GM21390 (cell line): ENCODE measurements around the gene KLHL18.
"Not testable (repeated sequence)": the region's sequence is repeated elsewhere in the genome, so short reads cannot be mapped to it uniquely, and the experiment has no call there.

ENCODE experiments used
- ATAC-seq: cut with Tn5 transposase; IDR thresholded peaks from one replicate; pipeline ENCODE4 v1.9.1; 2021; ENCODE audit not compliant: unreplicated experiment

Gene KLHL18

DNA sequence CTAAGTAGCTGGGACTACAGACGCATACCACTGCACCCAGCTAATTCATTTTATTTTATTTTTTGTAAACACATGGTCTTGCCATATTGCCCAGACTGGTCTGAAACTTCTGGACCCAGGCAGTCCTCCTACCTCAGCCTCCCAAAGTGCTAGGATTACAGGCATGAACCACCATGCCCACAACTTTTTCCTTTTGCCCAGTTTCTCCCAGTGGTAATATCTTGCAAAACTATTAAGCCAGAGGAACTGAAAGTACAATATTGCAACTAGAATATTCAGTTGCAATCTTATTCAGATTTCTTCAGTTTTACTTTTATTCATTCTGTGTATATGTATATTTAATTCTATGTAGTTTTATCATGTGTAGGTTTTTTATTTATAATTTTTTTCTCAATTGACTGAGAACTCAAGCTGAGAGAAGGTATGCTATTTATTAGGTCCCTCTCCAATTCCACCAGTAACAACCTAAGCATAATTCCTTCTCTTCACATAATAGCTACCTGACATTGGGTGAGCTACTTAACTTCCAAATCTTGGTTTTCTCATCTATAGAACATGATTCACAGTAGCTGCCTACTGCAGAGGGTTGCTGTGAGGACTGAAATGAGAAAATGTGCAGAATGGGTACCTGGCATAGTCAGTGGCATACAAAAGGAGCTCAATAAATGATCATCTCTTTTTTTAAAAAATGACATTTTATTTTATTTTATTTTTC, 30.8 kb downstream of the KLHL18 start:
- no peak for ATAC-seq

DNA sequence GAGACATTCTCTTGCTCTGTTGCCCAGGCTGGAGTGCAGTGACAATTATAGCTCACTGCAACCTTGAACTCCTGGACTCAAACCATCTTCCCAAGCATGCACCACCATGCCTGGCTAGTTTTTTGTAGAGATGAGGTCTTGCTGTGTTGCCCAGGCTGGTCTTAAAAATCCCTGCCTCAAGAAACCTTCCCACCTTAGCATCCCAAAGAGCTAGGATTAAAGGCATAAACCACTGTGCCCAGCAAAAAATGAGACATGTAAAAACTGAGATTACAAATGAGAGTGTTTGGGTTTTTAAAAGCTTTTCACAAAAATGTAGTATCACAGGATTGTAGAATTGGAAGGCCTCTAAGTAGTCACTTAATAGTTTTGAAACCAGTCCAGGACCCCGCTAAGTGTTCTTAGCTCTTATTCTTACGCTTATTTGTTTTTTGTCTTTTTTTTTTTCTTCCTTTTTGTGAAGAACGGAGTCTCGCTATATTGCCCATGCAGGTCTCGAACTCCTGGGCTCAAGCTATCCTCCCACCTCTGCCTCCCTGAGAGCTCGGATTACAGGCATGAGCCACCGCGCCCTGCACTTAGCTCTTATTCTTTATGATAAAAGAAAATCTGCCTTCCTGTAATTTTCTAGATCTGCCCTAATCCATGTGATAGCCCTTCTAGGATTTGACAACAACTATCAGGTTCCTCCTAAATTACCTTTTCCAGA, 31.5 kb downstream of the KLHL18 start:
- ATAC-seq: no peak

DNA sequence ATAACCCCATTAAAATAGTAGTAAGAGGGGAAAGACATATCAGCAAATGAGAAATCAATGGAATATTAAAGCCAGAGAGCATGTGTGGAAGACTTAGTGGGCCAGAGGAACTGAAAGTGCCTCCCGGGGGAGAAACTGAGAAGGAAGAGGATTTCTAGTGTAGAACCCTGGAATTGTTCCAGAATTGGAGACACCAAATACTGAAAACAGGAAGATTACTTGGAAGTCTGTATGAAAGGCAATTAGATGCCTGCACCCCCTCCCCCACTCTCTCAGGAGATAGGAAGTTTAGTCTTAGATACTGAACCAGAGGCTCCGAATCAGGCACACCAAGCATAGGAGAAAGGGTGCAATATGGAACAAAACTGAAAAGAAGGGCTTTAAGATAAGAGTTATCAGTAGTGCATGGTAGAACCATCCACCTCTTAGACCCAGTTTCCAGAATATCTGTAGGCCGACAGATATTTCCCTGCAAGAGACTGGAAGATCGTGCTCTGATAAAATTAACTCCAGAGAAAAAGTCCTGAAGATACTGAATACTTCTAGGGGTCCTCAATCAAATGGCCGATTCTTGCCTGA, 32.4 kb downstream of the KLHL18 start:
- no peak for ATAC-seq

DNA sequence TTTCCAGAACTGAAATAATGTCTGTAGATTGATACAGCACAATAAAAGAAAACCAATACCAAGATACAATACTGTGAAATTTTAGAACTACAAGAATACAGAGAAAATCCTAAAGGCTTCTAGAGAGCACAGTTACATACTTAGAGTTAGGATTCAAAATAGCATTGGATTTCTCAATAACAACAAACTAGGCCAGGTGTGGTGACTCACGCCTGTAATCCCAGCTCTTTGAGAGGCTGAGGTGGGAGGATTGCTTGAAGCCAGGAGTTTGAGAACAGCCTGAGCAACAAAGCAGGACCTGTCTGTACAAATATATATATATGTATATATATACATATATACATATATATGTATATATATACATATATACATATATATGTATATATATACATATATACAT, 33.4 kb downstream of the KLHL18 start:
- ATAC-seq: not testable (repeated sequence)

DNA sequence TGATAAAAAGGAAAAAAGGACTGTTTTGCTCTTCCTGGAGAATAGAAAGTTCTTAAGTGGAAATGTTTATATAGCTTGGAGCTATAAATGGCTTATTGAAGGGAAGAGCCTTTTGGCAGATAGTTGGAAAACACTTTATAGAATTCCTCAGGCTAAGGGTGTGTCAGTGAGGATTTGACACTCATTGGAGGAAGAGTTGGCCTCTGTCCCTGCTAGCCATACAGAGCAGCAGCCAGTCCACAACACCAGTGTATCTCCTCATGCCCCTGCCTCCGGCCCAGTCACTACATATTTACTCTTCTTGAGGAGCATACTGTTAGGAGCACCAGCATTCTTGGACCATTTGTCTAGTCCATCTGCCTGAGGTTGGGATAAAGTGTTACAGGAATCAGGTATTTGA, 36.2 kb downstream of the KLHL18 start:
- no peak for ATAC-seq

DNA sequence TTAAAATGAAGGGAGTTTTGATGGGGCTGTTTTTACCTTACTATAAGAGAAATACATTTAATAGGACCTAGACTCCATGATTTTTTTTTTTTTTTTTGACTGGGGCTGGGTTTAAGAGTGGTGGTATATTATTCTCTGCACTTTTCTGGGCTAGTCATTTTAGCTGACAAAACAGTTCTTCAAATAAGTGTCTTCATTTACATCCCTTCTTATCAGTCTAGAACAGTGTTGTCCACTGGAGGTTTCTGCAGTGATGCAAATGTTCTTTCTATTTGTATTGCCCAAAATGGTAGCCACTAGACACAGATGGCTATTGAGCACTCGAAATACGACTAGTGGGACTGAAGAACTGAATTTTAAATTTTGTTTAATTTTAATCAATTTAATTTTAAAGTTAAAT, 37.2 kb downstream of the KLHL18 start:
- no peak for ATAC-seq

DNA sequence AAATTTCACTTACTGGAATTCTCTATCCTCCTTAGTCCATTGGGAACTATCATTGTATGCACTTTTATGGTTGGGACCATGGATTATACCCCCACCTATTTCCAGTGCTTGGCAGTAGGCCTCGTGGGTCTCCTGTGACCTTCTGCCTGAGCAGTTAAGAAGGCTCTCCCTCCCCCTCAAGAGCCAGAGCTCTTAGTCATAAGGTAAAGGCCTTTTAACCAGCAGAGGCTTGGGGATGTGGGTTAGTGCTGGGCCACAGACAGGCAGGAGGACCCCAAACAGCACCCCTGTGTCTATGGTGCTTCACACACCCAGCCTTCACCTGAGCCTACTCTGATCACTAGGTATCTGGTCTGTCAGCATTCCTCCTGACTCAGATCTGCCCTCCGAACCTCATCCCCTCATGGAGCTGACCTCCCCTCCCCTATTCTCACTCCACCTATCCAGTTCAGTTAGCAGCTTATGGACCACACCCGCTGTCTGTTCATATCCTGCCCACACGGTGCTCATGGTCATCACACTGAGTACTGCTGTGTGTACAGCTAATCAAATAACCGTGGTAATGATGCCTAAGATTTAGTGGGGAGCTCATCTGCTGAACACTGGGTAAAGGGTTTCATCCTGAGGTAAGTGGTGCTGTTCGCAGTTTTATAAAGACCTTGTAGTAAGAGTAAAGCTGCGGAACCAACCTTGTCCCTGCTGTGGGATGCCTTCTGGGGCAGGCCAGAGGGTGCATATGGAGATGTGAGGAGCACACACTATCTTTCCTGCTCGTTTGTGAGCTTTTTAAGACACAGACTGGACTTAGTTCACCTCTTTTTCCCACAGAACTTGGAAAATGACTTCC, 40.9 kb downstream of the KLHL18 start:
- no peak for ATAC-seq

DNA sequence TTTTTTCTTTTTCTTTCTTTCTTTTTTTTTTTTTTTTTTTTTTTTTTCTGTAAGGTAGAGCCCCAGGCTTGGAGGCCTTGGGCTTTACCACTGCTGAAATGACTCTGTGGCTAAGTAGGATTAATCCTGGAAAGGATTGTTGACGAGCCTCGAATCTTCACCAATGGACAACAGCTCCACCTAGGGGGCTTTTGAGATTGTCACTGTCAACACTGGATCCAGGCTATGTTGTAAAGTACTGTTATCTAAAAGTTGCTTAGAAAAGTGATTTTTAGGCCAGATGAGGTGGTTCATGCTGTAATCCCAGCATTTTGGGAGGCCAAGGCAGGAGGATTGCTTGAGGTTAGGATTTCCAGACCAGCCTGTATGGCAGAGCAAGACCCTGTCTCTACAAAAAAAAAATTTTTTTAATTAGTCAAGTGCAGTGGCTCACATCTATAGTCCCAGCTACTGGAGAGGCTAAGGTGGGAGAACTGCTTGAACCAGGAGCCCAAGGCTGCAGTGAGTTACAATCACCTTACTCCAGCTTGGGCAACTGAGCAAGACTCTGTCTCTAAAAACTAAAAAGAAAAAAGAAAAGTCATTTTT, 41.6 kb downstream of the KLHL18 start:
- ATAC-seq: no peak

DNA sequence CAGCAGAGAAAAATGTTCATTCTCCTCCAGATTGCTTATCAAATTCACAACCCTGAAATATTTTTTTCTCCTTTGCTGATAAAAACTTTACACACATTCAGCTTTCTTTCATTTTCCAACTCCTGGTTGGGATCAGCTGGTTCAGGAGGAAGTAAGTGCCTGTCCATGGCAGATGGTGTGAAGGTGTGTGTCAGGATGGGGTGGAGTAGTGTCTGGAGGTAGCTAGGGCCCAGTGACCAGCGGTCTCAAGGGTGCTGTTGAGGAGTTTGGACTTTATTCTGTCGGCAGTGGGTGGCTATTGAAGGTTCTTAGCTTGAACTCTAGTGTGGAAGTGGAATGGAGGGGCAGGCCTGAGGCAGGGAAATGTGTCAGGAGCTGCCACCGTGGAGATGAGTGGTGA, 51.2 kb downstream of the KLHL18 start:
- ATAC-seq: no peak

DNA sequence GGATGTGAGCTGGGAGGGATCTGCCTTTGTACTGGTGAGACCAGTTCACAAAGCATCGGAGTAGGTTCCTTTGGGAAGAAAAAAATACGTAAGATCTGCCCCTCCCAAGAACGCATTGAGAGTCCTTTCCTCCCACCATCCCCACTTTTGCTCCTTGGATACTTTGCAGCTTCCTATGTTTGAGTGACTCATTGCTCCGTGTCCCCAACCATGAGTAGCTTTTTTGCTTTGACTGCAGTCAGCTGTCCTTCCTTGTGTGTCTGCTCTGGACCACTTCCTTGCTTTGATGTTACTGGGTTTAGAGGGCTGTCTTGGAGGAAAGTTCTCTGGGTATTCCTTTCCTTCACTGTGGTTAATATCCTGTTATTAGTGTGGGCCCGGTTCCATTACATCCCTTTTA, 54.9 kb downstream of the KLHL18 start:
- no peak for ATAC-seq

DNA sequence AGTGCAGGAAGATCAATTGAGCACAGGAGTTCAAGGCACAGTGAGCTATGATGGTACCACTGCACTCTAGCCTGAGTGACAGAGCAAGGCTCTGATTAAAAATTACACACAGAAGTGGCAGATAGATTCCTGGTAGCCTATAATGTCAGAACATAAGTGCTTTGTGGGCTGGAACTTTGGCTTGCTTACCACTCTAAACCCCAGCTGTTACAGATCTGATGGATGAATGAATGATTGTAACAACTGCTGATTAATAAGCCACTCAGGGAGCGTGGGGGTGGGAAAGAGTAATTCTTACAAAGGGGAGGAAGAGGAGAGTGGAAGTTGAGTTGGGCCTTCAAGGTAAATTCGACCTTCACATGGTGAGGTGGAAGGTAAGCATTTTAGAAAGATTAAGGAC, 57.2 kb downstream of the KLHL18 start:
- ATAC-seq: no peak

DNA sequence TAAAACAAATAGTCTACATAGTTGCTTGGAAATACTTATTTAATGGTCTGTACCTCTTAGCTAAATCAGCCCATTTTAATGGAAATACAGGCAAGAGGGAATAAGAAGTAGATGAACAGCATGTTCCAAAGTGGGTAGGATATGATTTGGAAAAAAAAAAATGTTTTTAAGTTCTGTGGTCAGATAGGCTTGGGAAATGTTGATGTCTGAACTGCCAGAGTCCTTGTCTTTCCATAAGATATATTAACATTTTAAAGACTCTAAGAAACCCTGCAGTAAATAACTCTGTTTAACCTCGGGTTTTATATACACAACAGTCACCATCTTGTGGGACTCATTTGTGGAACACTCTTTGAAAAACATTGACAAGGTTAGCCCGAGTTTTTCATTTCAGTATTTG, 58.1 kb downstream of the KLHL18 start:
- ATAC-seq: no peak

DNA sequence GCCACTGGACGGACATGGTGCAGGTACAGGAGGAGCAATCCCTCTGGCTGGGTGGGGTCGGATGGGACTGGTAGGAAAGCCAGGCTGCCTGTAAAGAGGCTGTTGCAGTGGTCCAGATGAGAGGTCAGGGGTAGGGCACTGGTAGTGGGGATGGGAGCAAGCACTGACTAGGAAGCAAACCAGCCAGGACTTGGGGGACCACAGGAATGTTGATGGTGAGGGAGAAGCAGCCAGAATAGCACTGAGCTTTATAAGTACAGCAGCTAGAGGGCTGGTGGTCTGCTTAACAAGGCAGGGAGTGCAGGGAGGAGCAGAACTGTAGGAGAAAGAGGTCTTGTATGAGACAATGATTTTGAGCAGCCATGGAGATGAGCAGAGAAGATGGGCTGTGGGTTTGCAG, 59.4 kb downstream of the KLHL18 start:
- ATAC-seq: no peak

DNA sequence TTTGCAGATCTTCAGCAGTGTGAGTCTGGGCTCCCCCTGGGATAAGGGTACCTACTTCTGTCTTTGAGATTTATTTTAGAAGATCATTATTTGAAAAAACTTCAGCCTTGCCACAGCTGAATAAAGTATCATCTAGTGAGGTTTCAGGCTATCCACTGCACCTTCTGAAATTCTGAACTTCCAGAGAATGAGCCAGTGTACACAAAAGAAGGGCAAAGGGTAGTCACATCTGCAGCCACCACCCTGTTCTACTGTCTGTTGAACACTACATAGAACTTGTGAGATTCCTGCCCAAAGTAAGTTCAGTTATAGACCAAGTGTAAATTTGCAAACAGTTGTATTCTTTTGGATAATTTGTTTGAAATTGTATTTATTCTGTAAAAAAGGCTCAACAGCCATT, 60.1 kb downstream of the KLHL18 start:
- ATAC-seq: no peak

DNA sequence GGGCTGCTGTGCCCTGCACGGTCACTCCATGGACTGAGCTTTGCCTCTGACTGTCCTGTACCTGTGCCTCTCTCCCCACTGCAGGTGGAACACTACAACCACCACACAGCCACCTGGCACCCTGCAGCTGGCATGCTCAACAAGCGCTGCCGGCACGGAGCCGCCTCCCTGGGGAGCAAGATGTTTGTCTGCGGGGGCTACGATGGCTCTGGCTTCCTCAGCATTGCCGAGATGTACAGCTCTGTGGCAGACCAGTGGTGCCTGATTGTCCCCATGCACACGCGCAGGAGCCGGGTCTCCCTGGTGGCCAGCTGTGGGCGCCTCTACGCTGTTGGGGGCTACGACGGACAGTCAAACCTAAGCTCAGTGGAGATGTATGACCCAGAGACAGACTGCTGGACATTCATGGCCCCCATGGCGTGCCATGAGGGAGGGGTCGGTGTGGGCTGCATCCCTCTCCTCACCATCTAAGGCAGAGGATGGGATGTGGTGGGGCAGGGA, 60.8 kb downstream of the KLHL18 start:
- ATAC-seq: no peak

DNA sequence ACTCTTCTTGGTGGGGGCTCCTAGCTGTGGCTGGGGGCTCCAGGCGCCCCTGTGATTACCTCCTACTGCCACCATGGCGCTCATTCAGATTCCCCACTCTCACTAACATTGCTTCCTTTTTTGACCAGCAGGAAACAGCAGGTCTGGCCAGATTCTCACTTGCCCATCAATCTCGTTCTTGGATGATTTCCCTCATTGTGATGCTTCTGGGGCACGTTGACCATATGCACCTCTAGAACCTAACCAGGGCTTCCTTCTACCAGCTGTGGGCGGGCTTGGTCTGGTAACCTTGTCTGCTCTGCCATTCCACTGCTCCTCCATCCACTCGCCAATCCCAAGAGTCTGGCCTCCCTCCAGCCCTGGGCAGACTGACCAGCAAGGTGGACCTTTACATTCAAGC, 62.2 kb downstream of the KLHL18 start:
- ATAC-seq: no peak

DNA sequence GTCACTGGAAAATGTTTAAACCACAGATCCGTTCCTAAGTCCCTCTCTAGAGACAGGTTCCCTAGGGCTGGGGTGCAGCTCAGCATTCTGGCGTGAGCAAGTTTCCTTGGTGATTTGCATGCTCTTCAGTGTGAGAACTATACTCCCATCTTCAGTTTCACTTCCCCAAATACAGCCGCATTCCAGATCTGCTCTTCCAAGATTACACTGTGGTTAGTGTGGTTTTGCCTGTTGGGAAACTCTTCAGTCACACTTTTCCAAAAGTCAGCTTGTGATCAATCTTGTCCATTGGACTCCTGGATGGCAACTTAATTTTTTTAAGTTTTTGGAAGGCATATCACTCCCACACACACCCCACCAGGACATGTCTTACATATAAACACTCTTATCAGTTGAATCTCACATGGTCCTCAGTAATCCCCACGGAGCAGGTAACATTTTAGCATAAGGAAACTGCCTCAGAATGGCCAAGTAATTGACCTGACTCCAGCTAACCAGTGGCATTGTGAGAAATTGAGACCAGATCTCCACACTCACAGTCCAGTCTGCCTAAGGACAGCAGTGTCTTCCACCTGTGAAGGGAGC, 64.6 kb downstream of the KLHL18 start:
- ATAC-seq: peak; percentile 81

DNA sequence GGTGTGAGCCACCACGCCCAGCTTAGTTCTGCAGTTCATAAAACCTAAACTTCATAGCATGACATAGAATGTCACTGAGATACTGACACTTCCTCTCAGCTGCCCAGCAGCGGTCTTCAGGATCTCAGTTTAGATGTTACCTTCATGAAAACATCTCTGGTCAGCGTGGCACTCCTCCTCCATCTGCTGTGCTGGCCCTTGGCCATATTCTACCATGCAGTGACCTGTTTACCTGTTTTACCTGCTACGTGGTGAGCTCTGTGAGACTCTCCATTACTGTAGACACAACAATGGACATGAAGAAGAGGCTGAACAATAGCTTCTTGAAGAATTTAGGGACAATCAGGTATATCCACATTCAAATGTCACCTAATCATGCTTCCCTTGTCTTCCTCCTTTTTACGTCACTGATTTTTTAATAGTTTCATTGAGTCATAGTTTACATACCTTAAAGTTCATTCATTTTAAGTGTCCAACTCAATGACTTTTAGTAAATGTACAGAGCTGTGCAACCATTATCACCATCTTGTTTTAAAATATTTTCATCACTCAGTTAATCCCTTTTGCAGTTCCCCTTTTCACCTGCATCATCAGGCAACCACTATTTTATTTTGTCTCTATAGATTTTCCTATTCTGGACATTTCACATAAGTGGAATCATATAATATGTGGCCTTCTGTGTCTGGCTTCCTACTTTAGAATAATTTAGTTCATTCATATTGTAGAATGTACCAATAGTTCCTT, 65.8 kb downstream of the KLHL18 start:
- no peak for ATAC-seq

DNA sequence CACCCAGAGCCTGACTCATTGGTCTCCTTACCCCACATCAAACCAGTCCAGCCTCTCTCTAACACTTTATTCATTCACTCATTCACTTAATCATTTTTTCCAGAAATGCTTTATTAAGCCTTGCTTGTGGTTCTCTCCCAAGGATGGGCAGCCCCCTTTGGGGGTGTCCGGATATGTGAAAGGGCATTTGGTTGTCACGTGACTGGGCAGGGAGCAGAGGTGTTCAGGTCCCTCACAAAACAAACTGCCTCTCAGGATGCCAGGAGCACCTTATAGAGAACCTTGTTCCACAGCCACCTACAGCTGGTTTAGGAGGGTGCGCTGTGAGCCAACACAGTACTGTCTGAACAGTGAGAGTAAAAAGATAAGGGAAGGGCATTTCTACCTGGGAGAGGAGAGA, 72.3 kb downstream of the KLHL18 start:
- no peak for ATAC-seq

DNA sequence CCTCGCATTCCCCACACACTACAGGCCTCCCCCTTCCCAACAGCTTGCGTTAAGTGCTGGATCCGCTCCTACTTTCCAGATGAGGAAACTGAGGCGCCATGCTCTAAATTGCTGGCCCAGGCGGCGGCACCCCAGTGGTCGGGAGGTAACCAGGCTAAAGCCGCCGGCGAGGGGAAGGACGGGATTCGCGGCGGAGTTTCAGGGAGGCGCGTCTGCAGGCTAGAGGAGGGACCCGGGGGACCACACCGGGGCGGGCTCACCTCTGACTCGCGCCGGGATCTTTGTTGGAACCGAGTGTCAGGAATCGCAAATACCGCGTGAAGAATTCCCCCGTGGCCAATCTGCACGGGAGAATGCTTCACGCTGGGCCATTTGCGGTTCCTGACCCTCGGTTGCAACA, 73.5 kb downstream of the KLHL18 start:
- ATAC-seq: no peak
